GM12891 (cell line): ENCODE data around the gene ERP44.
"Not testable (repeated sequence)": the region's sequence is repeated elsewhere in the genome, so short reads cannot be mapped to it uniquely, and the experiment has no call there.

ENCODE experiments used
- DNase-seq: peaks from one replicate; pipeline ENCODE4 v3.0.0; 2011; ENCODE audit warnings: low spot score; ENCODE audit not compliant: insufficient read length
- FAIRE-seq: peaks from 2 replicates; lab custom pipeline; 2011; peaks lifted over from hg19 to GRCh38; lab: Jason Lieb, UNC
- PAX5 ChIP-seq: IDR thresholded peaks from 2 replicates; pipeline ENCODE4 v1.6.1; 2011; ENCODE audit warnings: low read length, moderate library complexity, mild to moderate bottlenecking; ENCODE audit not compliant: insufficient read depth, severe bottlenecking
- POLR2A ChIP-seq: IDR thresholded peaks from 2 replicates; pipeline ENCODE4 v1.6.1; 2011; ENCODE audit warnings: low read depth, low read length, control low read depth
- POLR2AphosphoS5 ChIP-seq: IDR thresholded peaks from 2 replicates; pipeline ENCODE4 v1.6.1; 2011; ENCODE audit warnings: low read depth, low read length, control low read depth
- POU2F2 ChIP-seq: IDR thresholded peaks from 2 replicates; pipeline ENCODE4 v1.6.1; 2011; ENCODE audit warnings: low read depth, mild to moderate bottlenecking, control low read depth, low read length, moderate library complexity
- SPI1 ChIP-seq: IDR thresholded peaks from 2 replicates; pipeline ENCODE4 v1.6.1; 2011; ENCODE audit warnings: low read depth, low read length, control low read depth
- TAF1 ChIP-seq: IDR thresholded peaks from 2 replicates; pipeline ENCODE4 v1.6.1; 2011; ENCODE audit warnings: low read depth, low read length, control low read depth

Gene ERP44

GRCh38 chr9:100066539-100066938 lies 32.3 kb downstream of the ERP44 start:
- no peak for DNase-seq
- FAIRE-seq, result peak; percentile 31
- TF ChIP-seq SPI1, result no peak
- no peak for TF ChIP-seq POLR2A
- no peak for TF ChIP-seq PAX5
- no peak for TF ChIP-seq TAF1
- no peak for TF ChIP-seq POU2F2
- TF ChIP-seq POLR2AphosphoS5, result no peak

GRCh38 chr9:100064872-100065581 lies 33.8 kb downstream of the ERP44 start:
- no peak for FAIRE-seq
- no peak for TF ChIP-seq POU2F2
- no peak for DNase-seq

- no peak for DNase-seq
- FAIRE-seq, result no peak
- TF ChIP-seq POU2F2 (no peak), PAX5 (no peak), TAF1 (no peak), SPI1 (no peak), POLR2AphosphoS5 (no peak), POLR2A (no peak)
Observed at GRCh38 chr9:100063185-100063584, 35.6 kb downstream of the ERP44 start.

GRCh38 chr9:100062683-100063082 lies 36.1 kb downstream of the ERP44 start:
- DNase-seq, FAIRE-seq: not testable (repeated sequence)

GRCh38 chr9:100058699-100059579 lies 39.9 kb downstream of the ERP44 start:
- DNase-seq (no peak), FAIRE-seq (peak; percentile 71)
- TF ChIP-seq POLR2A (no peak), PAX5 (no peak), POU2F2 (0 out of 2 replicates have a peak, but pooled peaks have one; percentile 45), TAF1 (no peak), SPI1 (peak; percentile 93), POLR2AphosphoS5 (no peak)

GRCh38 chr9:100057624-100058023 lies 41.2 kb downstream of the ERP44 start:
- DNase-seq (no peak), FAIRE-seq (no peak)
- TF ChIP-seq TAF1 (no peak), POLR2AphosphoS5 (no peak), PAX5 (no peak), SPI1 (no peak), POLR2A (no peak), POU2F2 (no peak)

- FAIRE-seq (no peak), DNase-seq (no peak)
- TF ChIP-seq POLR2A, result no peak
- TF ChIP-seq POLR2AphosphoS5, result no peak
- no peak for TF ChIP-seq PAX5
Observed at GRCh38 chr9:100056561-100056960, 42.2 kb downstream of the ERP44 start.

- TF ChIP-seq SPI1, result no peak
- TF ChIP-seq POU2F2, result no peak
- no peak for TF ChIP-seq TAF1
- no peak for TF ChIP-seq POLR2AphosphoS5
- no peak for TF ChIP-seq PAX5
- TF ChIP-seq POLR2A, result no peak
- FAIRE-seq (no peak), DNase-seq (no peak)
Observed at GRCh38 chr9:100052375-100052774, 46.4 kb downstream of the ERP44 start.

GRCh38 chr9:100049551-100049950 lies 49.2 kb downstream of the ERP44 start:
- TF ChIP-seq POLR2AphosphoS5 (no peak), PAX5 (no peak), SPI1 (no peak), POU2F2 (no peak), POLR2A (no peak), TAF1 (no peak)
- DNase-seq (no peak), FAIRE-seq (no peak)

- FAIRE-seq (no peak), DNase-seq (no peak)
- TF ChIP-seq TAF1, result no peak
- no peak for TF ChIP-seq PAX5
- no peak for TF ChIP-seq POLR2AphosphoS5
- TF ChIP-seq SPI1, result no peak
- no peak for TF ChIP-seq POLR2A
- no peak for TF ChIP-seq POU2F2
Observed at GRCh38 chr9:100038472-100038871, 60.3 kb downstream of the ERP44 start.
